ENCODE data around the gene NFYC. TPM values are rescaled to one million over a fixed set of nuclear protein-coding genes. Genes with fewer than 3 reads are reported as not detected.

The NFYC gene
- total and polyA plus RNA-seq, 7 donors = 38.0 to 53.5 (median 41.8) TPM

GRCh38 chr1:40743860-40744259 lies 52.4 kb downstream of the NFYC start:
- H3K4me1 ChIP-seq = peaks cover 0 to 59% (median 48%) of the 10 kb centered on the region in 4 donors
- TF ChIP-seq CTCF (IDR thresholded peaks at IDR 0.05) (no peak), POLR2A (IDR thresholded peaks at IDR 0.05) (no peak), POLR2AphosphoS5 (IDR thresholded peaks at IDR 0.05) (no peak), EP300 (IDR thresholded peaks at IDR 0.05) (no peak)
- H3K4me3 ChIP-seq = no peak overlapping the region
- no peak for DNase-seq
- intact Hi-C loops (cut with DNase I) = no loop called here
- peak overlapping the region in 1 of 4 donors; percentile 70 for H3K27ac ChIP-seq
- H3K9me3 ChIP-seq = no peaks in the 10 kb centered on the region
- 96 to 99% methylated on average over 3 of the region's 3 CpGs for whole genome bisulfite sequencing, 2 donors
- H3K27me3 ChIP-seq = no peaks in the 10 kb centered on the region
- peaks cover 0 to 25% (median 10%) of the 10 kb centered on the region in 4 donors for H3K36me3 ChIP-seq

- Histone ChIP-seq H3K27me3 (no peaks in the 10 kb centered on the region), H3K36me3 (peaks cover 10 to 33% (median 14%) of the 10 kb centered on the region in 4 donors), H3K4me3 (no peak overlapping the region), H3K27ac (peak overlapping the region in 2 of 4 donors; percentile 9 to 35), H3K4me1 (peaks cover 0 to 53% (median 39%) of the 10 kb centered on the region in 4 donors), H3K9me3 (no peaks in the 10 kb centered on the region)
- 65 to 73% methylated on average over 1 of the region's 1 CpG for WGBS, 2 donors
- intact Hi-C loops (cut with DNase I) = no loop called here
- no peak for TF ChIP-seq POLR2A (IDR thresholded peaks at IDR 0.05)
- TF ChIP-seq CTCF (IDR thresholded peaks at IDR 0.05) = no peak
- TF ChIP-seq EP300 (IDR thresholded peaks at IDR 0.05) = no peak
- TF ChIP-seq POLR2AphosphoS5 (IDR thresholded peaks at IDR 0.05) = no peak
- DNase-seq = no peak
Observed at GRCh38 chr1:40745176-40745575, 53.7 kb downstream of the NFYC start.

GRCh38 chr1:40746344-40747090 lies 55.0 kb downstream of the NFYC start:
- Histone ChIP-seq H3K4me3 (no peak overlapping the region), H3K4me1 (peaks cover 0 to 48% (median 31%) of the 10 kb centered on the region in 4 donors), H3K27ac (no peak overlapping the region), H3K9me3 (no peaks in the 10 kb centered on the region), H3K36me3 (peaks cover 10 to 35% (median 14%) of the 10 kb centered on the region in 4 donors), H3K27me3 (no peaks in the 10 kb centered on the region)
- WGBS, 2 donors = 92 to 95% methylated on average over 2 of the region's 2 CpGs
- TF ChIP-seq CTCF (IDR thresholded peaks at IDR 0.05) = no peak
- TF ChIP-seq EP300 (IDR thresholded peaks at IDR 0.05) = no peak
- TF ChIP-seq POLR2A (IDR thresholded peaks at IDR 0.05) = no peak
- TF ChIP-seq POLR2AphosphoS5 (IDR thresholded peaks at IDR 0.05) = no peak
- no peak for DNase-seq
- intact Hi-C loops (cut with DNase I) = no loop called here

GRCh38 chr1:40748841-40749718 lies 57.6 kb downstream of the NFYC start:
- Histone ChIP-seq H3K4me1 (peaks cover 0 to 33% (median 22%) of the 10 kb centered on the region in 4 donors), H3K27me3 (no peaks in the 10 kb centered on the region), H3K36me3 (peaks cover 10 to 49% (median 19%) of the 10 kb centered on the region in 4 donors), H3K27ac (no peak overlapping the region), H3K4me3 (no peak overlapping the region), H3K9me3 (no peaks in the 10 kb centered on the region)
- no peak for DNase-seq
- 85 to 90% methylated on average over 5 of the region's 5 CpGs for WGBS, 2 donors
- intact Hi-C loops (cut with DNase I) = no loop called here
- TF ChIP-seq POLR2AphosphoS5 (IDR thresholded peaks at IDR 0.05) (no peak), CTCF (IDR thresholded peaks at IDR 0.05) (no peak), EP300 (IDR thresholded peaks at IDR 0.05) (no peak), POLR2A (IDR thresholded peaks at IDR 0.05) (no peak)

Measured in sigmoid colon (tissue), 7 donors.